ENCODE measurements around the gene TRMT61A.

The TRMT61A gene

DNA sequence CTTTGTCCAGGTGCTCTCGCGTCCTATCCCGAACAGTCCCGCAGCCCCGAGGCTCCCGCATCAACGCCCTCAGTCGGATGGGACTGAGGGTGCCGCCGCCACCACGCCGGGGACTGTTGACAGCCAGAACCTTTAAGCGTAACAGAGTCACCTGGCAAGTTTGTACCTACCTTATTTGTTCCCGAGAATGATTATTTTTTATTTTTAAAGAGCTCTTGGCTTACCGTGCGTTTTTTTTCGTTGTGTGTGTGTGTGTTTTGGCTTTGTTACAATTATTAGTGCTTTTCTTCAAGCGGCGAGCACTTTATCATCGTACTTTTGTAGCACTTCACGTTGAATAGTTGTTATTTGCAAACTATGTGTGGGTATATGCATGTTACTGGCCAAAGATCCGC is 34.2 kb downstream of the TRMT61A start:
- no peak for DNase-seq (ENCODE audit: low read depth)

DNA sequence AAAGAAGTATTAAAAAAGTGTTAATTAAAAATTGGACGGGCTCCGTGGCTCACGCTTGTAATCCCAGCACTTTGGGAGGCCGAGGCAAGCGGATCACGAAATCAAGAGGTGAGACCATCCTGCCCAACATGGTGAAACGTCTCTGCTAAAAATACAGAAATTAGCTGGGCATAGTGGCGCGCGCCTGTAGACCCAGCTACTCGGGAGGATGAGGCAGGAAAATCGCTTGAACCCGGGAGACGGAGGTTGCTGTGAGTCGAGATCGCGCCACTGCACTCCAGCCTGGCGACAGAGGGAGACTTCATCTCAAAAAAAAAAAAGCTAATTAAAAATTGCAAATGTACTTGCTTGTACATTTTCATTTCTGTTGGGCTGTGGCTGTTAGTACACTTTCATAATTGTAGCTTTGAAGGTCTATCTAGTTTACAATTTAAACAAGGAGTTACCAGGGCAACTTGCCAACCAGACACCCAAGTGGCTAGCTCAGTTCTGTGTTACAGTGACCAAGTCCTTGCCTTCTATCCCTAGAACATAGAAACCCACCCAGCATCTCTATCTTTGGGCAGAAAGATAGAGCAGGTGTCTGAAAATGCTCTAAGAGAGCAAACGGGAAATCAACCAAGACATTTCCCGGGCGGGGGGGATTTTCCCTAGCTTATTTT is 35.0 kb downstream of the TRMT61A start:
- DNase-seq (ENCODE audit: low read depth) = no peak

DNA sequence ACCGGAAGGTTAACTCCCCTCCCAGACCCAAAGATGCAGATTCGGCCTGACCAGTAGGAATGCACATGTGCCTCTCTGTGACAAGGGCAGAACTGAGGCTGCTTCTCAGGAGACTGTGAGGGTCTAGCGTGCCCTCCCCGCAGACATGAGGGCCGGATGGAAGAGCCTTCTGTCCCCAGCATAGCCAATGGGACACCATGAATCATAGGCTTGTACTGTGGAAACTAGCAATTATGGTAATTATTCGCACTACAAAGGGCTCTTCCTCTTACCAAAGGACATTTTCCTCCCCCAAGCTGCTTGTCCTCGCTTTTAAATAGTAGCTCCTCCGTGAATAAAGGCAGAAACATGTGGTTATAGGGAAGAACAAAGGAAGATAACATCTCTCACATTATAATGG is 40.0 kb downstream of the TRMT61A start:
- no peak for DNase-seq (ENCODE audit: low read depth)

DNA sequence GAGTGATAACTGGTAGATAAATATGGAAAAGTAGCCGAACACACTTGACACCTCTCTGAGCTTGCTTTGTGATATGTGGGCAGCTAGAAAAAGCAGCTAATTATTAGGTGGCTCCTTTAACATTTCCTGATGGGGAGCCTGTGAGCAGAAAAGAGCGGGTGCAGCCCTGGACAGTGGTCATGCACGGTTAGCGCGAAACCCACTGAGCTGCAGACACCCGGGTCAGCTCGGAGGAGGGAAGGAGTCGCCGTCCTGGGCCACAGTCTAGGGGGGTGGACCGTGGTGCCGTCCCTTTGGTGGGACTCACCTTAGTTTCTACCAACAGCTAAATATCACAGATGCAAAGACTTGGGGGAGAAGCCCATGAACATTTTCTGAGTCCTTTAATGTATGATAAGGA is 40.4 kb downstream of the TRMT61A start:
- DNase-seq (ENCODE audit: low read depth) = no peak

DNA sequence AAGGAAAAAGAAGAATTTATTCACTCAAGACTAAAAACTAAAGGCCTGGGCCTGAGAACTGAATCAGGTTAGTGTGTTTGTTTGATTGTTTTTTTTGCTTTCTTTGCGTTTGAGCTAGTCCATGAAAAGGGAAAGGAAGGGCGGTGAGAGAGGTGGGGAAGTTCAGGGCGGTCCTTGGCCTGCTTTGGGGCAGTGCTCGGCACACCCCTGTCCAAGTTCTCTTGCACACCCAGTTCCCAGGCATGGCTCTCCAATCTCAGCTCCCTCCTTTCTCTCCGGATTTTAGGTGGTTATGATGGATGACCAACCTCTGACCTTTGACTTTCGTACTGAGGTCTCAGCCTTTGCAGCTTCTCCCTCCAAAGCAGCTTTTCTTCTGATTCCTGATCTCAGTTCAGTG is 45.1 kb downstream of the TRMT61A start:
- no peak for DNase-seq (ENCODE audit: low read depth)

DNA sequence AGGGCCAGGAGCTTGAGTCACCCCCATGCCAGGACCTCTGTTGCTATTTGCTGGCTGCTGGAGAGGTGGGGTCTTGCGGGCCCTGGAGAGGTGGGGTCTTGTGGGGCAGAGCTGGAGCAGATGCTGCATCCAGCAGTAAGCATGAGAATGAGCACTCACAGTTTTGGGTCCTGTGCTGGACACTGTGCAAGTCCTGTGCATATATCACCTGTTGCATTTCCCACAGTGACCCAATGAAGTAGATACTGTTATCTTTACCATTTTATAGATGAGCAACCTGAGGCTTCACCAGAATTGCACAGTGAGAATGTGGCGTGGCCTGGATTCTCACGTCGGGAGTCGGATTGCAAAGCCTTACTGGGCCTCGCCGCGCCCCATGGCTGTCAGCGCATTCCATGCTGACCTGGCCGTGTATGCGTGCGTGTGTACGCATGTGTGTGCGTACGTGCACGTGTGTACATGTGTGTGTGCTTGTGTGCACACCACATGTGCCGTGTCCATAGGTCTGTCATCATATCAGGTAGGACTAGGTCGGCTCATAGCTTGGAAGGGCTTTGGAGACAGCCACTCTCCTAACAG is 45.8 kb downstream of the TRMT61A start:
- DNase-seq (ENCODE audit: low read depth) = no peak

DNA sequence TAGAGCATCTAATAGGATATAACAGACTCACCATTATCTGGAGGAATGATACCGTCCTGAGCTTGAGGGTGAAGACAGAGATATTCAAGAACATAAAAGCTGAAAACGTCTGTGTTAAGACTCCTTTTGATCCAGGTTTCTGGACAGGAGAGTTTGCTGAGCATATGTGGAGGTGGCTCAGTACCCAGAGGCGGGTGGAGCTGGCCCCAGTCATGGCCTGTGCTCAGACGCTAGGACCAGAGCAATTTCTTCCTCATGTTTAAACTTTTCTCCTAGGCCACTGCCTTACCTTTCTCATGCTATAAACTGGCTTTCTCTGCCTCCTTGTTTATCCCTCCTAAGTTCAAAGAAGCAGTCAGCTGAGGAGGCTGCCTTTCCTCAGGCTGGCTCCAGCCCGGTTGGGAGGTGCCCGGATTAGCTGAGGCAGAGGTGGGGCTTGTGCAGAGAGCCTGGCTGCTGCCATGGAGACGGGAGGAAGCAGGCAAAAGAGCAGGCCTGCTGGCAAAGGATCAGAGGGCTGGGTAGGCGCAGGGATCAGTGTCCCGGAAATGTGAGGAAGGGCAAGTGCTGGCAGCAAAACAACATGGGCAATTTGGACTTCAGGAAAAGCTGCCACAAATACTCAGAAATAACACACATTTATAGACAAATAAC is 47.5 kb downstream of the TRMT61A start:
- peak; percentile 86 for DNase-seq (ENCODE audit: low read depth)

DNA sequence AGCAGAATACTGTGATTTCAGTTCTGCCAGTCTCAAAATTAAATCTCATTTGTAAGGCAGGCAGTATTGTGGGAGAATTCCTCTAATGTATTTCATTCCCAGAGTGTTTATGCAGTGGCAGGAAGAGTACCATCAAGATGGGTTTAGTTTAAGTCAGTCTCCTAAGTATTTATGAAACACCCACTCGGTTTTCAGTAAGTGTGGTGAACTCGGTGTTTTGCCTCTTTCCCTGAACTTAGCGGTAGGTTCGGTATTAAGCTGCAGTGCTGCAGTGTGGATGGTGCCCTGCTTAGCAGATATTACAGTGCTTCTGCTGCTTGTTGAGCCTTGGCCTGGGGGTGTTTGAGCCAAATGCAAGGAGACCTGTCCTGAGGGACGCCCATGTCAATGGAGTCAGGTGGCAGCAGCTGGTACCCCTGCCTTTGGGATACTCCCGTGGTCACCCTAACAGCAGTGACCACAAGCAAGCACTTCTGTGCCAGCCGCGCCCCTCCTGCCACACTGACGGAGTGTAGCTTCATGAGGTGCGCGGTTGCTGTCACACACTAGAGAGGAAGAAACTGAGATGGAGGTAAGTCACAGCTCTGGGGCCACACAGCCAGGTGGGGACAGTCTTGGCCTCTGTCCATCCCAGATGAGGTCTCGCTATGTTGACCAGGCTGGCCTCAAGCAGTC is 49.5 kb downstream of the TRMT61A start:
- no peak for DNase-seq (ENCODE audit: low read depth)

DNA sequence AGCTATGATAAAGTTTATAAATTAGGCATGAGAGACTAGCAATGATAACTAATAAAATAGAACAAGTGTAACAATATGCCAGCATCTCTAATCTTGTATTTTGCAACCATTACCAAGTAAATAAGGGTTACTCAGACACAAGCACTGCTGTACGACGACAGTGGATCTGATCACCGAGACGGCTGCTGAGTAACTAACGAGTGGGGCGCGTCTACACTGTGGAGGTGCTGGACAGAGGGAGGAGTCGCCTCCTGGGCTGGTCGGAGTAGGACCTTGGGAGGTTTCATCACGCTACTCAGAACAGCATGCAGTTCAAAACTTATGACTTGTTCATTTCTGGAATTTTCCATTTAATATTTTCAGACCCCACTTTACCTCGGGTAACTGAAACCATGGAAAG is 52.2 kb downstream of the TRMT61A start:
- no peak for DNase-seq (ENCODE audit: low read depth)

DNA sequence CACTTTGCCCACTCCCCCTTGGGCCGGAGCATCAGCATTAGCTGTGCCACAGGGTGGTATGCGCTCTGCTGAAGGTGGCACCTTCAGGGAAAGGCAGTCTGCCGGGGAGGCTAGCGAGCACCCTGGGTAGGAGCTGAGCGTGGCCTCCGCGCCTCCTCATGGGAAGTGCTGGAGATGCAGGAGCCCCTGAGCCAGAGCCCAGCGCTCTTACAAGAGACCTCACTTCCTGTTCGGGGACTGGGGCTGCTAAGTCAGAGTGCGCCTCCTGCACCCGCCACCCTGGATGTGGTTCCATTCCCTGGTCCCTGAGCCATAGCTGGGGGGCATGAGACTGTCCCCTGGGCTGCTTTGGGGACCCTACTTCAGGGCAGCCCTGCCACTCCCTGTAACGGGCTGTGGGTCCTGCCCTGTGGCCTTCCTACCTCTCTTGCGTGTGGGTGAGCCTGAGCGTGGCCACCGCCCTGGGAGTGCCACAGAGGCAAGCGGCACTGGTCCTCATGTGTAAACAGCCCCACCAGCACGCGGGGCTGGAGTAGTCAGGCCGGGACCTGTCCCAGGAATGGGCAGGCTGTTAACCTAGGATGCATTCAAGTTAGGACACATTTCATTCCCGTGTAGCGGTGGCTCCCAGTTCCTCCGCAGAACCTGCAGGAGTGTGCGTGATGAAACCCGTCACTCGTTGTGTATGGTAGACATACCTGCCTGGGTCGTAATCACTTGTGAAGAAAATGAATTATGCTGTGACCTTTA is 53.1 kb downstream of the TRMT61A start:
- no peak for DNase-seq (ENCODE audit: low read depth)

DNA sequence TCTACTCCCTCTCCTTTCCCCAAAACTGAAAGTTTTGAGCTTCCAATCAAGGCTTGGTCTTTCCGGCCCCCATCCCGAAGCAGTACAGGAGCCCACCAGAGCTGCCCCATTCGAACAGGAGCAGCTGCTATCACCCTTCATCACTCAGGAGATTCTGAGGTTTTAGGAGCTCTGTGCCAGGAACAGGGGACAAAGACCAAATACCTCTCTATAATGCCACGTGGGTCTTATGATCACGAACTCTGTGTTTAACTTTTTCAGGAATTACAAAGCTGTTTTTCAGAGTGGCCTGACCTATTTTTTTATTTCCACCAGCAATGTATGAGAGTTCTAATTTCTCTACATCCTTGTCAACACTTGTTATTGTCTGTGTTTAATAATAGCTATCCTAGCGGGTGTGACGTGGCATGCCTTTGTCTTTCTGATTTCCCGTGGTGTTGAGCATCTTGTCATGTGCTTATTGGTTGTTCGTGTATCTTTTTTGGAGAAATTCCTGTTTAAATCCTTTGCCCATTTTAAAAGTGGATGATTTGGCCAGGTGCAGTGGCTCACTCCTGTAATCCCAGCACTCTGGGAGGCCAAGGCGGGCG is 55.4 kb downstream of the TRMT61A start:
- no peak for DNase-seq (ENCODE audit: low read depth)
